Measurements from ENCODE around the gene ATP8A1. TPM values are rescaled to one million over a fixed set of nuclear protein-coding genes. Genes with fewer than 3 reads are reported as not detected.

The ATP8A1 gene
- total and polyA plus RNA-seq, 2 of the 8 experiments (the other 6 are each of a cell fraction or from before 2014, with no cell fraction given) = 3.7 to 14.9 TPM

DNA sequence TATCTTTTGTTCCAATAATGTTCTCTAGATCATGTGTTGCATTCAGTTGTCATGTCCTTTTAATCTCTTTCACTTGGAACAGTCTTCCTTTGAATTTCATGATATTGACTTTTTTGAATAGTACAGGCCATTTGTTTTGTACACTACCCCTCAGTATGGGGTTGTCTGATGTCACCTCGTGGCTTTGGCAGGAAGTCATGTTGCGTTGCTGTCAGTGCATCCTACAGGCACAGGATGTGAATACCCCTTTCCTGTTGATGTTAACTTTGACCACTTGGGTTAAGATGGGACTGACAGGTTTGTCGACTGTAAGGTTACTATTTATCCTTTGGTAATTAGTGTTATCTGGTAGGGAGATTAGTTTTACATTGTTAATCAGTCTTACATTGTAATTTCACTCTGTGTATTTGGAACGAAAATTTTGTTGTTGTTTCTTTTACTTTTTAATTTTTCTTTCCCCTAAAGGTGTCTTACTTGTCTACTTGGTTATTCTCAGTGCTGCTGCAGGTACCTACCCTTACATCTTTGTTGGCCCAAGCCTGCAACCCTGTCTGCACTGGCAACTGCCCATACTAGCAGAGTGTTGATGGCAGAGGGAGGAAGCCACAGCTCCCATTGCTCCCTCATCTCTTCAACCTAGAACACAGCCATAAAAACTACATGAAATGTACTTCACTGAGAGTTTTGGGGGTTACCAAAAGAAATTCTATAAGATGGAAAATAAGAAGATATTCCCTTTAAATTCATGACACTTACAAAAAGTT lies 14.7 kb upstream of the ATP8A1 start:
- no peaks in the 10 kb centered on the region for H3K9me3 ChIP-seq (ENCODE audit: insufficient read depth in 2 of 2, low read depth in 1 of 2, low read length in 1 of 2)
- TF ChIP-seq CEBPB (IDR thresholded peaks at IDR 0.05; ENCODE audit: low read depth, low read length) = no peak
- no peak for TF ChIP-seq KDM5A (IDR thresholded peaks at IDR 0.05; ENCODE audit: low read length)
- TF ChIP-seq, protein P1, sequence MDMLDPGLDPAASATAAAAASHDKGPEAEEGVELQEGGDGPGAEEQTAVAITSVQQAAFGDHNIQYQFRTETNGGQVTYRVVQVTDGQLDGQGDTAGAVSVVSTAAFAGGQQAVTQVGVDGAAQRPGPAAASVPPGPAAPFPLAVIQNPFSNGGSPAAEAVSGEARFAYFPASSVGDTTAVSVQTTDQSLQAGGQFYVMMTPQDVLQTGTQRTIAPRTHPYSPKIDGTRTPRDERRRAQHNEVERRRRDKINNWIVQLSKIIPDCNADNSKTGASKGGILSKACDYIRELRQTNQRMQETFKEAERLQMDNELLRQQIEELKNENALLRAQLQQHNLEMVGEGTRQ (IDR thresholded peaks at IDR 0.05; ENCODE audit: low read length) = no peak
- TF ChIP-seq SUZ12 (IDR thresholded peaks at IDR 0.05; ENCODE audit: low read length) = no peak
- TF ChIP-seq SIX5 (IDR thresholded peaks at IDR 0.05; ENCODE audit: low read depth, low read length) = no peak
- no peak for TF ChIP-seq SP4 (IDR thresholded peaks at IDR 0.05; ENCODE audit: low read length)
- TF ChIP-seq MAX (IDR thresholded peaks at IDR 0.05) = no peak
- no peak overlapping the region for H3K14ac ChIP-seq (ENCODE audit: insufficient read length)
- no peak overlapping the region for H2AK5ac ChIP-seq (ENCODE audit: low read depth, low read length)
- H3K23ac ChIP-seq (ENCODE audit: insufficient read length) = no peak overlapping the region
- H3K36me3 ChIP-seq (ENCODE audit: control insufficient read depth in 2 of 4, insufficient read depth in 4 of 4, low read length in 3 of 4) = no peaks in the 10 kb centered on the region
- no peak overlapping the region for H2AFZ ChIP-seq (ENCODE audit: low read length)
- FAIRE-seq (no peak), DNase-seq (ENCODE audit: low read depth in 1 of 2, low spot score in 2 of 2) (no peak)
- H3K4ac ChIP-seq (replicated peaks; ENCODE audit: insufficient read length, low read depth, low read length) = no peak overlapping the region
- ChIA-PET CTCF (ENCODE audit: partially characterized antibody) (interaction anchor here (1.1 kb wide), 1 partner anchor 10 kb away, joined by 3 read pairs; no protein-coding TSS in a partner anchor), POLR2A (ENCODE audit: partially characterized antibody) (interaction anchor here (1.3 kb wide), 1 partner anchor 14 kb away, joined by 6 read pairs; the partner anchor contains the start of gene ATP8A1)
- no peak overlapping the region for H4K8ac ChIP-seq (ENCODE audit: extremely low read depth, insufficient read depth, low read length)
- H2BK120ac ChIP-seq (replicated peaks; ENCODE audit: low read depth, low read length) = no peak overlapping the region
- no peak overlapping the region for H3K4me2 ChIP-seq (ENCODE audit: insufficient read depth in 1 of 2, low read depth in 2 of 2, low read length in 2 of 2)
- no peak overlapping the region for H4K5ac ChIP-seq (ENCODE audit: insufficient read length, low read depth, low read length)
- no peaks in the 10 kb centered on the region for H3K79me1 ChIP-seq (ENCODE audit: low read depth, low read length)
- H4K91ac ChIP-seq (replicated peaks; ENCODE audit: insufficient read length, low read length) = no peak overlapping the region
- peaks cover 0 to 5% (median 0%) of the 10 kb centered on the region in 4 experiments; a peak in 1 of 7 replicates for H3K4me1 ChIP-seq (replicated peaks in 1 of 4; ENCODE audit: control insufficient read depth in 3 of 4, insufficient read depth in 4 of 4, low read length in 3 of 4)
- no peak overlapping the region for H2BK5ac ChIP-seq (ENCODE audit: low read depth, low read length)
- H3K23me2 ChIP-seq (ENCODE audit: low read depth, low read length) = no peaks in the 10 kb centered on the region
- H3K9ac ChIP-seq (replicated peaks in 1 of 4; ENCODE audit: extremely low read depth in 1 of 4, low read depth in 3 of 4, low read length in 3 of 4) = no peak overlapping the region
- no peak overlapping the region for H3K56ac ChIP-seq (replicated peaks; ENCODE audit: insufficient read length, low read depth, low read length)
- no peak overlapping the region for H2BK12ac ChIP-seq (ENCODE audit: low read depth, low read length)
- H3K27ac ChIP-seq (ENCODE audit: low read depth, low read length) = no peak overlapping the region
- no peaks in the 10 kb centered on the region for H4K20me1 ChIP-seq (replicated peaks in 1 of 2; ENCODE audit: control insufficient read depth in 1 of 2, insufficient read depth in 2 of 2, low read length in 2 of 2)
- no peak overlapping the region for H2BK20ac ChIP-seq (ENCODE audit: low read length)
- H3K4me3 ChIP-seq (ENCODE audit: extremely low read depth in 1 of 4, insufficient read depth in 2 of 4, low read depth in 3 of 4, low read length in 4 of 4) = no peak overlapping the region
- 75% methylated on average over 4 of the region's 4 CpGs; no CpG with 5 or more reads in 1 of the 2 experiments for WGBS, 2 experiments (ENCODE audit: extremely low coverage in 1 of 2, insufficient coverage in 1 of 2, insufficient read length in 1 of 2, insufficient replicate concordance in 2 of 2, low coverage in 1 of 2, low lambda C conversion rate in 2 of 2, missing lambda C conversion rate in 1 of 2)
- no peaks in the 10 kb centered on the region for H3K79me2 ChIP-seq (ENCODE audit: control insufficient read depth in 1 of 2, insufficient read depth in 2 of 2, low read length in 2 of 2)
- no peak overlapping the region for H2BK15ac ChIP-seq (ENCODE audit: low read length)
- H3K27me3 ChIP-seq (replicated peaks in 1 of 4; ENCODE audit: control insufficient read depth in 3 of 4, extremely low read depth in 1 of 4, insufficient read depth in 3 of 4, low read length in 3 of 4) = no peaks in the 10 kb centered on the region
- H3K18ac ChIP-seq (ENCODE audit: extremely low read depth, low read length) = no peak overlapping the region
